HG03108 (cell line): ENCODE data around the gene CAMK1D.
"Not testable (repeated sequence)": the region's sequence is repeated elsewhere in the genome, so short reads cannot be mapped to it uniquely, and the experiment has no call there.

Experiments
- ATAC-seq: cut with Tn5 transposase; IDR thresholded peaks from one replicate; pipeline ENCODE4 v1.9.1; 2021; ENCODE audit warnings: moderate library complexity; ENCODE audit not compliant: unreplicated experiment

Gene CAMK1D

DNA sequence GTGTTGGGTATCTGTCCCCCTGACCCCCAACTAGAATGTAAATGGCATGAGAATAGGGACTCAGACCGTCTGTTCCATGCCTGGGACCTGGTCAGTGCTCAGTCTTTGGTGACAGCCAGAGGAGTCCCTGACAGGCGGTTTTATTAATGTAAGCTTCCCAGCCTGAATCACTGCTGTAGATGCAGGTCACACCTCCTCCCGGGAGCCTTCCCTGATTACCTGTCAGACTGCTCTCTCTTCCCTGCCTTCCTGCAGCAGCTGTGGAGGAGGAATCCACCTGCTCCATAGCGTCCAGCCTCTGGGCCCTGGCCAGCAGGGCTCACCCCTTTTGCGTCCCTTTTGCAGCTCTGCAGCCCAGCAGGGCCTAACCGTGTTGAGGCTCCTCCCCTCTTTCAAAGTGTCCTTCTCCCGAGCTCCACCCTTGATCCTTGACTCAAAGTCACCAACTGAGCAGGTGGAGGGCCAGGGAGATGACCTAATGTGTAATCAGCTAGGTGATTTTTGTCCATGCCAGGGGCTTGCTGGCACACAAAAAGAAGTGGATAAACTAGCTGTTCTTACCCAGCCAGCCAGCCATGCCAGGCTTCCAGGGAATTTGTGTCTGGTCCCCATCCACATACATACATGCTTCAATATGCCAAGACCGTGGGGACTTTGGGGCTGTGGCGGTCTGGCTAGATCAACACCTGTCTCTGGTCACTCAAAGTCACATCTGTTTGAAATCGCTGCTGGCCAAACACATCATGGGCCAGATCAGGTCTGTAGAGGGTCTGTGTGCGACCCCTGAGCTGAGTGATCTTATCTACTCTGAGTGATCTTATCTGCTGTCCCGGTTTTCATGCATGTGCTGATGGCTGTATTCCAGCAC, 457.1 kb downstream of the CAMK1D start:
- no peak for ATAC-seq

DNA sequence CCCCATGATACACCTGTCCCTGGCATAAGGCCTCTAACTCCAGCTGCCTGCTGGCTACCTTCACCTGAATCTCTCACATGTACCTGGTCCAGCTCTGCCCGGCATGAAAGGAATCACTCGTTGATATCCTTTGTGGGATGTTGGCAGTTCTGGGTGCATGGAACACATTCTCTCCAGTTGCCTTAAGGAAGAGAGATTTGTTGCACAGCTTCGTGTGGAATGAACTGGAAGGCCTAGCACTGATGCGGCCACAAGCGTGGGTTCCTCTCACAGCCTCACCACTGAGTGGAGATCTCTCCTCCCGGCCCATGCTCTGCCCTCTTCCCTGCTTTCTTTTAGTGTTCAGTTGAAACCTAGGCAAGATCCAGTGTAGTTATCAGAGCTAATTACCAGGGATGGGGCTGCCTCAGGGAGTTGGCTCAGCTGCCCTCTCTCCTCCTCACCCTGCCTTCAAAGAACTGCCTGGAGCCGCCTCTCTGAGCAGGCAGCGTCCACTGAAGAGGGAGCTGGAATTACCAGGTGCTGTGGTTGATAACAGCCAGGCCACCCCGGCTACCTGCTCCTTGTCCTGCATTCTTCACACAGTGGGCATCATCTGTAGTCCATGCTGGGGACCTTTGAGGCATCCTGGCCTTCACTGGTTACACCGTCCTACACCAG, 457.9 kb downstream of the CAMK1D start:
- ATAC-seq = no peak

DNA sequence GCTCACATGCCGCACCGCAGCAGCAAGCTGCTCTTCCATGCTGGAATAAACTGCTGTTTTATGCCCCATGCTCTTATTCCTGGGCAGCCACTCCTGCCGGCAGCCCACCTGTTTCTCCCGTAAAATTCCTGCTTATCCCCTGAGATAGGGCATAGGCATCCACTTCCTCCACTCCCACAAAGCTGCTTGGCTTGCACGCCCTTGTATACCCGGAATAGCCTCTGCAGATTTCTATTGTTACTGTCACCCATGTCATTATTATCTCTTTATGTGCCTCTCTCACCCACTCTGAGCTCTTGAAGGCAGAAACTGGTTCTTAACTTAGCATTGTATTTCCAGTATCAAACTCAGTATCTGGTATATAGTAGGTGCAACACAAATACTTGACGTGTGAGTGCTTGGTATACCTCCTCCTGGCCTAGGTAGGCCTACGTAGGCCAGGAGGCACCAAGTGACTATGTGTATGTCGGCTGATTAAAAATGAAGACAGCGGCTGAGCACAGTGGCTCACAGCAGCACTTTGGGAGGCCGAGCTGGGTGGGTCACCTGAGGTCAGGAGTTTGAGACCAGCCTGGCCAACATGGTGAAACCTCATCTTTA, 458.8 kb downstream of the CAMK1D start:
- no peak for ATAC-seq

DNA sequence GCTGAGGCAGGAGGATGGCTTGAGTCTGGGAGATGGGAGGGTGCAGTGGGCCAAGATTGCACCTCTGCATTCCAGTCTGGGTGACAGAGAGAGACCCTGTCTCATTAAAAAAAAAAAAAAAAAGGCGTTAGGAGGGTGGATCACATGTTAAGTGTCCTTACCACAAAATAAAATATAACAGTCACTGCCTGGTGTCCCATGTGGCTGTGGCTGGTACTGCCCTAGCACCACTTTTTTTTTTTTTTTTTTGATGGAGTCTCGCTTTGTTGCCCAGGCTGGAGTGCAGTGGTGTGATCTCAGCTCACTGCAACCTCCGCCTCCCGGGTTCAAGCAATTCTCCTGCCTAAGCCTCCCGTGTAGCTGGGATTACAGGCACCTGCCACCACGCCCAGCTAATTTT, 460.7 kb downstream of the CAMK1D start:
- ATAC-seq = not testable (repeated sequence)

DNA sequence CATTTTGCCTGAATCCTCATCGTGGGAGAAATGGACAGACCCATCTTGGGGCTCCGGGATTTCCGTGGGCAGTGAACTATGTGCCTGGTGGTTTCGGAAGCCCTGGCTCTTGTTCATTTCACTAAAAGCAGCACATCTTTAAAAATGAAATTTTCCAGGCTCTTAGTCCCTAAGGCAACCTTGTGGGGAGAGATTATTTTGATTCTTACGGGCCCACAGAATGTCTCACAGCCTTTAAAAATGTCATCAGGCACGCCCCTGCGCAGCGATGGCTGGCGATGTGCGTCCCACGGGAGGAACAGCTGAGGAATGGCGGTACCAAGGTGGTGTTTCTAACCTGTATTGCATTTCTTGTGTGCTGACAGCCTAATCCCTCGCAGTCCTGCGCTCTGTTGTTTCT, 462.5 kb downstream of the CAMK1D start:
- no peak for ATAC-seq

DNA sequence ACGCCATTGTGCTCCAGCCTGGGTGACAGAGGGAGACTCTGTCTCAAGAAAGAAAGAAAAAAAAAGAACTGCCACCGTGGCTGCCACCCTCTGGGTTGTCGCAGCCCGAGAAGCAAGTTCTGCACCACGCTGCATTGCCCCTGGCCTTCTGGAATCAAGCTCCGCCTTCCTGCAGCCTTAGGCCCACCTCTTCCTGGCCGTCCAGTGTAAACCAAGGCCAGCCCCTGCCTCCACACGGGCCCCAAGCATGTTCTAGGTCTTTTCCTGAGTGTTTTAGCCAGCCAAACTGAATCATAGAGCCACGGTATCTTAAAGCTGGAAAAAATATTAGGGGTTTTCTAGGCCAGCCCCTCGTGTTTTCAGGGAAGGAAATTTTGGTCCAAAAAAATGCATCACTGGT, 463.2 kb downstream of the CAMK1D start:
- no peak for ATAC-seq

DNA sequence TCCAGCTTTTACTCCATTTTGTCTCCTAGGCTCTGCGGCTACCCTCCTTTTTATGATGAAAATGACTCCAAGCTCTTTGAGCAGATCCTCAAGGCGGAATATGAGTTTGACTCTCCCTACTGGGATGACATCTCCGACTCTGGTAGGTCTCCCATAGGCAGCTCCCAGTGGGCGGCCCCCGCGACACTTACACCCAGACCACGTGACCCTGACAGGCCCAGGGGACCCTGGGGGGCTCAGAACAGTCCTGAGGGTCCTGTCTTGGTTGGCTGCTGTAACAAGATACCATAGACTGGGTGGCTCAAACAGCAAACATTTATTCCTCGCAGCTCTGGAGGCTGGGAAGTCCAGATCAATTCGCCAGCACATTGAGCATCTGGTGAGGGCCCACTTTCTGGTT, 464.8 kb downstream of the CAMK1D start:
- ATAC-seq = no peak

DNA sequence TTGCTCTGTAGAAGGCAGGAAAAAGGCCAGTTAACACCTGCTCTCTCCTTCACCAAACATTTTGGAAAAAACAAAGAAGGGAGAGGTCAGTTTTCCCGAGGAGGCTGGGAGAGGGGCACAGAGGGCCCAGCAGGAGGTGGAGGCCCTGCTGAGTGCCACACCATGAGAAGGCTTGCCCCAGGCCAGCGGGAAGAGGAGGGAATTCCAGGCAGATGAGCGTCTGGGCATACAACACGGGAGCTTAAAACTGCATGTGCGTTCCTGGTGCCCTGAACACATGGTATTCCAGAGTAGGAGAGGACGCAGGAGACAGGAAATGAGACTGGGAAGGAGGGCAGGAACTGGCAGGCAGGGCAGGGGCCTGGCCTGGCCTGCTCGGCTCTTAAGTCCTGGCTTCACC, 469.7 kb downstream of the CAMK1D start:
- ATAC-seq = no peak

DNA sequence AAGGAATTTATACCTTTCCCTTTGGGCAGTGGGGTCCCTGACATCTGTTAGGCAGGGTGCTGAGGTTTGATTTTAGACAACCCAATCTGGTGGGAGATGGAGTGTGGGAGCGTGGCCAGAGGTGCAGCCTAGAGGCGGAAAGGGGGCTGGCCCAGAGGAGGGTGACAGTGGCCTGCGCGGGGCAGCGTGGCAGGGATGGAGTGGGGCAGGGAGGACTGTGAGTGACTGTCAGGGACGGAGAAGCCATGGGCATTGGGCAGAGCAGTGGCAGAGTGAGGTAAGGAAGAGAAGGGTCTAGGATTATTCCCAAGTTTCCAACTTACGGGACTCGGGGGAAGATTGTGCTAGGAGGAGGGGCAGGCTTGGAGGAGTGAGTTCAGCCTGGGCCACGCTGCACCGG, 470.3 kb downstream of the CAMK1D start:
- no peak for ATAC-seq

DNA sequence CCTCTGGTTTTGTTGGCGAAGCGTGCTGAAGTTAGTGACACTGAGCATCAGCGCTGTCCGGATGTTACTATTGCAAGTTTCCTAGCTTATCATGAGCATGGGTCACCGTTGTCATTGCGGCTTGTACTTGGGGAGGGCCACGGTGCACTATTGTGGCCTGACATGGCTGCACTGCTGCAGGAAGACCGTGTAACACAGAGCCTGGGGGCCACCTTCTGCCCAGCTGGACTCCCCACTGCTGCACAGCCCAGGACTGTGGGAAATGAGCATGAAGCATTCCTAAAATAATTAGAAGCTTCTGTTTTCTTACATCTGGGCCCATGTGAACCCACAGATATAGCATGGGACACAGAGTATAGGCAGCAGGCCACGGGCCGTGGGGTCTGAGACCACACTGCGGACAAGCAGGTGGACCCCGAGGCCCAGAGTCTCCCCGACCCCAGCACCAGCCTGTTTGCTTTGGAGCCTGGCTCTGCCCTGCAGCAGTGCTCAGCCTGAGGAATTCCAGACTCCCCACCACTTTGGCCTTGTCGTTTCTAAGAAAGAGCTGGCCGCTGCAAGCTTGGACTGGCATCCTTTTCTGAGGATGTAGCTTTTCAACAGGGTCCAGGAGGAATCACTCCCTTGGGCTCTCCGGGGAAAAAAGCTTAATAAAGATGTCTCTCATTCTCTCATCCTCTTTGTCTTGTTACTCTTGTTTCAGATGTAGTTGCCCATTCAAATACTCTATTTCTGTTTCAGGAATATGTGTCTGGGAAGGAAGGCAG, 473.0 kb downstream of the CAMK1D start:
- ATAC-seq = no peak

DNA sequence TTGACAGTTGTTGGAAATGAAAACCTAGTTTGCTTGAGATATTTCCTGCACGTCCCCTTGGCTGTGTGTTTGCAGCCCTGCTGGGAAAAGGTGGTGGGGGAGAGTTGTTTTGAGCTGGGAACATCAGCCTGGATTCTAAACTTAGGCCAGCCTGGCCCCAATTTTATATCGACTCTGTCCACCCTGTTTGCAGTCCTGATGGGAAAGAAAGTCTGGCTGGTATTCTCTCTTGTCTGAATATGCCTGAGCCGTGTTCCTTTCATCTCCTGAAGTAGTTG, 473.5 kb downstream of the CAMK1D start:
- ATAC-seq = no peak

DNA sequence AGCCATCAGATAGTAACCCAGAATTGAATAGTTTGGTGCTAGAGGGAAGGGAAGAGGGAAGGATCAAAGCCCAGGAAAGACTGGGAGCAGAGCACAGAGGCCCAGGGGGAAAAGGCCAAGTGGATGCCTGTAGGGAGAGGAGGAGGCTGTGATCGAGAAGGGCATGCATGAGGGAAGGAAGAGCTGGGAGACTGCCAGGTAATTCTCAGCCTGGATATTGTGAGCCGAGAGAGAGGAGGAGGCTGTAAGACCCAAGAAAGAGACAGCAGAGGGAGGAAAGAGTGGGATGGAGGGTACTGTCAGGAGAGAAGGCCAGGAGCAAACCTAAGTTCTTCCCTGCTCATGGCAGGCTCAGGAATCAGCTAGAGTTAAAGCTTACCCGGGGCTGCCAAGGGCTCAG, 474.0 kb downstream of the CAMK1D start:
- ATAC-seq = no peak

DNA sequence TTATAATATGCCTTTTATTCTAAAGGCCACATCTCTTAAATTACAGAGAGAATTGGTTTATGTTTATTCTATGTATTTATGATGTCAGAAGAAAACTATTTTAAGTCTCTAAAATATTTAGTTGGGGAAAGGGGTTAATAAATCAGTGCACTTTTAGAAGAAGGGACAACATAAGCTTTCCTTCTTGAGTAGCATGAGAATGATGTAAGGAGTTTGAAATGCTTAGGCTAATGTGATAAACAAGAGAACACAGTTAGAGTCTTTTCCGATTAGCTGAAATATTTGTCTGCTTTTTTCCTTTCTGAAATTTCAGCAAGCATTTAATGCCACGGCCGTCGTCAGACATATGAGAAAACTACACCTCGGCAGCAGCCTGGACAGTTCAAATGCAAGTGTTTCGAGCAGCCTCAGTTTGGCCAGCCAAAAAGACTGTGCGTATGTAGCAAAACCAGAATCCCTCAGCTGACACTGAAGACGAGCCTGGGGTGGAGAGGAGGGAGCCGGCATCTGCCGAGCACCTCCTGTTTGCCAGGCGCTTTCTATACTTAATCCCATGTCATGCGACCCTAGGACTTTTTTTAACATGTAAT, 476.0 kb downstream of the CAMK1D start:
- no peak for ATAC-seq

DNA sequence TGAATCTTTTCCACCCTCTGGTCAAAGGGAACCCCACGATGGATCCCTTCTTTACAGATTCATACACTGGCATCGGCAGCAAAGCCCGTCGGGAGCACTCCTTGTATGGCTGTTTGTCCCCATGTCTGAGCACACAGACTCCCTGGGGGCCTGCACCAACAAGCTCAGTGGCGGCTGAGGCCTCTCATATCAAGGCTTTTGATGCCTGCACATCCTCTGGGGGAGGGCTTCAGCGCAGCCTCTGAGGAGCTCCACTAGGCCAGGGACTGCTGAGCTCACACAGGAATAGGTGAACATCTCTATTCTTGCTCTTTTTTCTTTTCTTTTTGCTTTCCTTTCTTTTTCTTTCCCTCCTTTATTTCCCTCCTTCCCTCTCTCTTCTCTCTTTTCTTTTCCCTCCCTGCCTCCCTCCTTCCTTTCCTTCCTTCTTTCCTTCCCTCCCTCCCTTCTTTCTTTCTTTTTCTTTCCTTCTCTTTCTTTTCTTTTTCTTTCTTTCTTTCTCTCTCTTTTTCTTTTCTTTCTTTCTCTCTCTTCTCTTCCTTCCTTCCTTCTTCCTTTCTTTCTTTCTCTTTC, 477.5 kb downstream of the CAMK1D start:
- ATAC-seq = no peak

DNA sequence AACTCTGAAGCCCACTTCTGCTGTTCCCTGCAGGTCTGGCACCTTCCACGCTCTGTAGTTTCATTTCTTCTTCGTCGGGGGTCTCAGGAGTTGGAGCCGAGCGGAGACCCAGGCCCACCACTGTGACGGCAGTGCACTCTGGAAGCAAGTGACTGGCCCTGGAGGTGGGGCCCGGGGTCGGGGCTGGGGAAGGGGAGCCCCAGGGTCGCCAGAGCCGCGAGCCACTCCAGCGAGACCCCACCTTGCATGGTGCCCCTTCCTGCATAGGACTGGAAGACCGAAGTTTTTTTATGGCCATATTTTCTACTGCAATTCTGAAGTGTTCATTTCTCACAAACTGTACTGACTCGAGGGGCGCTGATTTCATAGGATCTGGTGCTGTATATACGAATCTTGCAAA, 479.4 kb downstream of the CAMK1D start:
- ATAC-seq = no peak

DNA sequence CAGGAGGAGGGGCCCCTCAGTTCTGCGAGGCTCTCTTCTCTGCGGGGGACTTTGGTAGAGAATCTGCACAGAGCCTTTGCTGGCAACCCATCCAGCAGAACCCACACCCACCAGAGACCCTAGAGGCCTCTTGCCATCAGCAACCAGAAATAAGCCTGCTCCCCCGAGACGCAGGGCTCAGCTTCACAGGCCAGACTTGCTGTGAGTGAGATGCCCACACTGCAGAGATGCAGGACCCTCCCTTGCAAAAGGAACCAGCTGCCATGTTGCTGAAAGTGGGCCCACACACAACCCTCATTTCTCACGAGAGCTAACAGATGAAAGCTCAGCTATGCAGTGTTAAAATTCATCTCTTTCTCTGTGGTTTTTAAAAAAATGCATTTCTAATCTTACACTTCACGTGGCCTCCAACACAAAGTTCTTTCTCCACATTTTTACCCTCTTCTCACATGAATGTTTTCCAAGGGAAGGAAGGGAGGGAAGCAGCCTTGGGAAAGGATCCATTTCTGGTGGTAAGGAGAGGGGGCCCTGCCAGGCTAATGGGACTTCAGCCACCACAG, 480.6 kb downstream of the CAMK1D start:
- ATAC-seq = no peak

DNA sequence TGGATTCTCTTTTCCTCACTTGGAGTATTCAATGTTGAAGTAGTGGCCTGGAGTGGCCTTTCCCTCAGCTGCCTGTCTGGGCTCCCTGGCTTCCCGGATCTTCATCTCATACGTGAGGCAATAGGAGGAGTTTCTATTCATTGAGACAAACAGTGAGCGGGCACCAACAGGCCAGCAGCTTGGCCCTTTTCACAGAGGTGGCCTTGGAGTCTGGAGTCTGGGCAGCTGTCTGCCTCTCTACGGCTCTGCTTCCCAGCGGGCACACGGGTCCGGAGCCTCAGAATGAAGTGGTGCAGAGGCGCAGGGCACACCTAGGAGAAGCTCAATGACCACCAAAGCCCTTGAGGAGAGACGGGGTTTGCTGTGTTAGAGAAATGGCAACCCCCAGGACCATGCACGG, 482.7 kb downstream of the CAMK1D start:
- ATAC-seq = no peak

DNA sequence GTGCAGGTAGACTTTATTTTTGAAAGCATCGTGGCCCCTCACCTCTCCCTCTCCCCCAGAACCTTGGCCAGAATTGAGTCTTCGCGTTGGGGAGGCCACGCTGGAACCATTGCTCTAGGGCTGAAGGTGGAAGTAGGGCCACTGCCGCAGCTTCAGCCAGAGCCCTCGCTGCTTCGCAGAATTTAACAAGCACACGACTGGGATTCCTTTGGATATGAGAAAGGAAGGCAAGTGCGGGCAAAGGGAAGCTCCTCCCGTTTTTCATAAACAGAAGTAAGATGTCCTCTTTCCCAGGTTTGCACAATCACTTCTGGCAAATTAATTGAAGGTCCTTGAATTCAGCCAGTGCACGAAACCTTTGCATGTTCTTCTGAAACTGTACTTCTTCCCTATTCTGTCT, 484.1 kb downstream of the CAMK1D start:
- no peak for ATAC-seq

DNA sequence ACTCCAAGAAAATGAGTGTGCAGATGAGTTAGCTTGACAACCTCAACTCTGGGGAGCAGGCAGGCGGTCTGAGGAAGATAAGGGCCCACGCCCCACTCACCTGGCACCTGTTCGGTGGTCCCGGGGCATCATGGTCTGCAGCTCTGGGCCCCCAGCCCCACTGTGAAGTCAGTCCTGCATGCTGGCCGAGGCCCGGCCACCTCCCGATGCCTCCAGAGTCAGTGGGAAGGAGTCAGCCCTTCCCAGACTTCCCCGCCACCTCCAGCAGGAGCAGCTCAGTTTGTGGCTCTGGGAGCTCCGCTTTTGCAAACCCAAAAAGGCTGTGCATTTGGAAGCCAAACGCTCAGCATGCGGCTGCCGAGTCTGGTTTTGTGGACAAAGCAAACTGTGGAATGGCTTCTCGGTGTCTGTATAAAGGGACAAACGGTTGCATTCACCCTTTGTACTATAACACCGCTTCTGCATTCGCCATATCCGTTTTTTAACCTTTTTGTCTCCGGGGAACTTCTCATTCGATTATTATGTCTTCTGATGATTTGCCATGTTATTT, 484.8 kb downstream of the CAMK1D start:
- ATAC-seq = no peak

DNA sequence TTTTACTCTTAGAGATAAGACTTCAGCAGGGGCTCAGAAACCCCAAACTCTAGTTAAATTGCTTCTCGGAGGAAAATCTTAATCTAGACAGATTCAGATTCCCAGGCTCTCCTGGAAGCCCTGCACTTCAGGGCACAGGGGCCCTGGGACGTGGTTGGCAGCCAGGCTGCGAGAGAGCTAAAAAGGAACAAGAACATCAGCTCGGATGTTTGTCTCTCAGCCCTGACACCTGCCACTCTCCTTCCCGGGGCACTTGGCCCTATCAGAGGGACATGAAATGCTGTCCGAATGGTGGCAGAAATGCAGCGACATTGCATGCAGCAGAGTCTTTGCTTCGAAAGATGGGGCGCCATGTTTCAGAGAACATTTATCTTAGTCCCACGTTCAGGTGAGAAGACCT, 485.4 kb downstream of the CAMK1D start:
- ATAC-seq = no peak
